ENCODE data around the gene CPLANE1.
A peak's percentile ranks its signal among the peaks of the same experiment; 100 is the strongest.

CPLANE1 gene

GRCh38 chr5:37071487-37071886, 177.7 kb downstream of the CPLANE1 start:
- H4K8ac ChIP-seq (ENCODE audit: low read depth, low read length) = no peak overlapping the region
- no peaks in the 10 kb centered on the region for H3K79me2 ChIP-seq (ENCODE audit: control insufficient read depth, insufficient read depth, low read length)
- no peaks in the 10 kb centered on the region for H3K4me1 ChIP-seq (ENCODE audit: control insufficient read depth, low read depth, low read length)
- H2BK120ac ChIP-seq (ENCODE audit: low read depth, low read length) = no peak overlapping the region
- H3K9ac ChIP-seq (ENCODE audit: low read length) = no peak overlapping the region
- no peak overlapping the region for H3K4ac ChIP-seq (ENCODE audit: low read depth, low read length)
- H2BK5ac ChIP-seq (ENCODE audit: low read length) = no peak overlapping the region
- no peak overlapping the region for H3K4me3 ChIP-seq (ENCODE audit: low read length)
- no CpG with 5 or more reads among the region's 1 CpG for WGBS (ENCODE audit: extremely low coverage, insufficient coverage, low lambda C conversion rate)
- H3K56ac ChIP-seq (ENCODE audit: low read length) = no peak overlapping the region
- H3K18ac ChIP-seq (ENCODE audit: low read length) = no peak overlapping the region
- no peak overlapping the region for H3K23ac ChIP-seq (ENCODE audit: low read length)
- H3K4me2 ChIP-seq (ENCODE audit: low read length) = no peak overlapping the region
- H3K36me3 ChIP-seq (ENCODE audit: control insufficient read depth, insufficient read depth, low read length) = no peaks in the 10 kb centered on the region
- H4K5ac ChIP-seq (ENCODE audit: low read length) = no peak overlapping the region
- H3K79me1 ChIP-seq (ENCODE audit: low read length) = no peaks in the 10 kb centered on the region
- no peak for DNase-seq
- no peaks in the 10 kb centered on the region for H3K27me3 ChIP-seq (ENCODE audit: insufficient read depth, low read length, poor library complexity)
- H2AK5ac ChIP-seq (ENCODE audit: low read length) = no peak overlapping the region
- no peak overlapping the region for H3K27ac ChIP-seq (ENCODE audit: low read depth, low read length)
- no peak overlapping the region for H2BK15ac ChIP-seq (replicated peaks; ENCODE audit: low read depth)

GRCh38 chr5:37064442-37064841, 184.7 kb downstream of the CPLANE1 start:
- no peak overlapping the region for H4K8ac ChIP-seq (ENCODE audit: low read depth, low read length)
- no peaks in the 10 kb centered on the region for H3K79me1 ChIP-seq (ENCODE audit: low read length)
- H3K23ac ChIP-seq (ENCODE audit: low read length) = no peak overlapping the region
- H3K56ac ChIP-seq (ENCODE audit: low read length) = no peak overlapping the region
- H3K27ac ChIP-seq (ENCODE audit: low read depth, low read length) = no peak overlapping the region
- no peak overlapping the region for H3K4me2 ChIP-seq (ENCODE audit: low read length)
- DNase-seq = no peak
- H2BK15ac ChIP-seq (replicated peaks; ENCODE audit: low read depth) = no peak overlapping the region
- H3K4me1 ChIP-seq (ENCODE audit: control insufficient read depth, low read depth, low read length) = no peaks in the 10 kb centered on the region
- H2AK5ac ChIP-seq (ENCODE audit: low read length) = no peak overlapping the region
- H3K4me3 ChIP-seq (ENCODE audit: low read length) = no peak overlapping the region
- no peak overlapping the region for H3K9ac ChIP-seq (ENCODE audit: low read length)
- H3K79me2 ChIP-seq (ENCODE audit: control insufficient read depth, insufficient read depth, low read length) = no peaks in the 10 kb centered on the region
- no peak overlapping the region for H2BK120ac ChIP-seq (ENCODE audit: low read depth, low read length)
- no peaks in the 10 kb centered on the region for H3K27me3 ChIP-seq (ENCODE audit: insufficient read depth, low read length, poor library complexity)
- H3K36me3 ChIP-seq (ENCODE audit: control insufficient read depth, insufficient read depth, low read length) = peaks cover 3% of the 10 kb centered on the region
- H3K4ac ChIP-seq (ENCODE audit: low read depth, low read length) = no peak overlapping the region
- no peak overlapping the region for H2BK5ac ChIP-seq (ENCODE audit: low read length)
- no peak overlapping the region for H3K18ac ChIP-seq (ENCODE audit: low read length)
- no peak overlapping the region for H4K5ac ChIP-seq (ENCODE audit: low read length)
- no CpG with 5 or more reads among the region's 9 CpGs for WGBS (ENCODE audit: extremely low coverage, insufficient coverage, low lambda C conversion rate)

- Histone ChIP-seq H2BK5ac (ENCODE audit: low read length) (no peak overlapping the region), H3K79me2 (ENCODE audit: control insufficient read depth, insufficient read depth, low read length) (no peaks in the 10 kb centered on the region), H3K4me1 (ENCODE audit: control insufficient read depth, low read depth, low read length) (no peaks in the 10 kb centered on the region), H3K27ac (ENCODE audit: low read depth, low read length) (no peak overlapping the region), H3K4me2 (ENCODE audit: low read length) (no peak overlapping the region), H3K4me3 (ENCODE audit: low read length) (no peak overlapping the region), H3K9ac (ENCODE audit: low read length) (no peak overlapping the region), H4K5ac (ENCODE audit: low read length) (no peak overlapping the region), H2AK5ac (ENCODE audit: low read length) (no peak overlapping the region), H3K23ac (ENCODE audit: low read length) (no peak overlapping the region), H3K18ac (ENCODE audit: low read length) (no peak overlapping the region), H3K27me3 (ENCODE audit: insufficient read depth, low read length, poor library complexity) (no peaks in the 10 kb centered on the region), H3K4ac (ENCODE audit: low read depth, low read length) (no peak overlapping the region), H2BK120ac (ENCODE audit: low read depth, low read length) (no peak overlapping the region), H2BK15ac (replicated peaks; ENCODE audit: low read depth) (no peak overlapping the region), H3K56ac (ENCODE audit: low read length) (peak overlapping the region; percentile 34), H3K36me3 (ENCODE audit: control insufficient read depth, insufficient read depth, low read length) (peaks cover 3% of the 10 kb centered on the region), H4K8ac (ENCODE audit: low read depth, low read length) (no peak overlapping the region), H3K79me1 (ENCODE audit: low read length) (no peaks in the 10 kb centered on the region)
- WGBS (ENCODE audit: extremely low coverage, insufficient coverage, low lambda C conversion rate) = no CpG with 5 or more reads among the region's 7 CpGs
- no peak for DNase-seq
These were observed 185.4 kb downstream of the CPLANE1 start for GRCh38 chr5:37063739-37064138.

GRCh38 chr5:37060030-37060429, 189.1 kb downstream of the CPLANE1 start:
- Histone ChIP-seq H2BK5ac (ENCODE audit: low read length) (no peak overlapping the region), H3K36me3 (ENCODE audit: control insufficient read depth, insufficient read depth, low read length) (peaks cover 3% of the 10 kb centered on the region), H2BK120ac (ENCODE audit: low read depth, low read length) (no peak overlapping the region), H3K79me1 (ENCODE audit: low read length) (no peaks in the 10 kb centered on the region), H3K4ac (ENCODE audit: low read depth, low read length) (no peak overlapping the region), H3K79me2 (ENCODE audit: control insufficient read depth, insufficient read depth, low read length) (no peaks in the 10 kb centered on the region), H3K23ac (ENCODE audit: low read length) (no peak overlapping the region), H3K4me3 (ENCODE audit: low read length) (no peak overlapping the region), H3K4me2 (ENCODE audit: low read length) (no peak overlapping the region), H4K5ac (ENCODE audit: low read length) (no peak overlapping the region), H3K27ac (ENCODE audit: low read depth, low read length) (no peak overlapping the region), H4K8ac (ENCODE audit: low read depth, low read length) (no peak overlapping the region), H3K9ac (ENCODE audit: low read length) (no peak overlapping the region), H3K4me1 (ENCODE audit: control insufficient read depth, low read depth, low read length) (no peaks in the 10 kb centered on the region), H3K56ac (ENCODE audit: low read length) (no peak overlapping the region), H2BK15ac (replicated peaks; ENCODE audit: low read depth) (no peak overlapping the region), H2AK5ac (ENCODE audit: low read length) (no peak overlapping the region), H3K27me3 (ENCODE audit: insufficient read depth, low read length, poor library complexity) (no peaks in the 10 kb centered on the region), H3K18ac (ENCODE audit: low read length) (no peak overlapping the region)
- DNase-seq = no peak
- WGBS (ENCODE audit: extremely low coverage, insufficient coverage, low lambda C conversion rate) = no CpG with 5 or more reads among the region's 1 CpG

GRCh38 chr5:37056762-37057161, 192.4 kb downstream of the CPLANE1 start:
- no peak overlapping the region for H3K4me2 ChIP-seq (ENCODE audit: low read length)
- no peak overlapping the region for H3K4me3 ChIP-seq (ENCODE audit: low read length)
- no peak overlapping the region for H3K18ac ChIP-seq (ENCODE audit: low read length)
- H2AK5ac ChIP-seq (ENCODE audit: low read length) = no peak overlapping the region
- no peaks in the 10 kb centered on the region for H3K79me2 ChIP-seq (ENCODE audit: control insufficient read depth, insufficient read depth, low read length)
- H3K23ac ChIP-seq (ENCODE audit: low read length) = no peak overlapping the region
- H3K27ac ChIP-seq (ENCODE audit: low read depth, low read length) = no peak overlapping the region
- no peak overlapping the region for H4K5ac ChIP-seq (ENCODE audit: low read length)
- WGBS (ENCODE audit: extremely low coverage, insufficient coverage, low lambda C conversion rate) = no CpG with 5 or more reads among the region's 2 CpGs
- H3K4ac ChIP-seq (ENCODE audit: low read depth, low read length) = no peak overlapping the region
- H3K9ac ChIP-seq (ENCODE audit: low read length) = no peak overlapping the region
- H2BK15ac ChIP-seq (replicated peaks; ENCODE audit: low read depth) = no peak overlapping the region
- H3K56ac ChIP-seq (ENCODE audit: low read length) = no peak overlapping the region
- no peak overlapping the region for H2BK5ac ChIP-seq (ENCODE audit: low read length)
- H3K27me3 ChIP-seq (ENCODE audit: insufficient read depth, low read length, poor library complexity) = no peaks in the 10 kb centered on the region
- no peak for DNase-seq
- no peak overlapping the region for H4K8ac ChIP-seq (ENCODE audit: low read depth, low read length)
- no peaks in the 10 kb centered on the region for H3K36me3 ChIP-seq (ENCODE audit: control insufficient read depth, insufficient read depth, low read length)
- no peak overlapping the region for H2BK120ac ChIP-seq (ENCODE audit: low read depth, low read length)
- H3K4me1 ChIP-seq (ENCODE audit: control insufficient read depth, low read depth, low read length) = no peaks in the 10 kb centered on the region
- no peaks in the 10 kb centered on the region for H3K79me1 ChIP-seq (ENCODE audit: low read length)
